RWPE1 (cell line): Measurements from ENCODE around the gene RWDD4.

ENCODE experiments used
- CTCF ChIA-PET: fragments of 350-600 bp; sonication (Branson Sonifier 250); formaldehyde crosslinking; extraction: SDS; loops from one replicate; lab custom pipeline; 2021; lab: Yijun Ruan, JAX
- POLR2A ChIA-PET: fragments of 400-600 bp; formaldehyde crosslinking; extraction: SDS; loops from one replicate; lab custom pipeline; 2020; ENCODE audit warnings: antibody characterized with exemption; ENCODE audit not compliant: low non-redundant PET; lab: Yijun Ruan, JAX
- DNase-seq: peaks from one replicate; pipeline ENCODE4 v3.0.0; 2012; ENCODE audit warnings: low spot score
- H3K27ac ChIP-seq: fragments of 450-650 bp; 2 replicates; pipeline ENCODE4 v1.5.1; 2017
- CTCF ChIP-seq: fragments of 450-650 bp; conservative IDR thresholded peaks from 2 replicates; pipeline ENCODE4 v1.5.1; 2017; ENCODE audit warnings: low read depth, mild to moderate bottlenecking

RWDD4 gene

DNA sequence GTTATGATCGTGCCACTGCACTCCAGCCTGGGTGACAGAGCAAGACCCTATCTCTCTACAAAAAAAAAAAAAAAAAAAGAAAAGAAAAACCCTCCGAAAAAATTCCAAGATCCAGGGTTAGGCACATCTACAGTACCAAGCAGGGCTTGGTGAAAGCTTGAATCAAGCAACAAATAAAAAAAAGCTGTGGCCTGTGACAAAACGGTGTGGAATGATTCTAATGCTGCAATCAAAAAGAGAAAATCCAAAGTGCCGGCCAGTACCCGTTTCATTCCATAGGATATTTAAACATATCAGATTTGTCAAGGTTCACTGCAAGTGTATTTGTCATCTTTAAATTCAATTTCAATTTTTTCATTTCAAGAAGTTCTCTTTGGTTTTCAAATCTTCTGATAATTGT lies 20.5 kb downstream of the RWDD4 start:
- ChIA-PET CTCF (no interaction called here), POLR2A (no interaction called here)
- peak; percentile 24 for DNase-seq
- no peak for TF ChIP-seq CTCF
- no peak overlapping the region for H3K27ac ChIP-seq

DNA sequence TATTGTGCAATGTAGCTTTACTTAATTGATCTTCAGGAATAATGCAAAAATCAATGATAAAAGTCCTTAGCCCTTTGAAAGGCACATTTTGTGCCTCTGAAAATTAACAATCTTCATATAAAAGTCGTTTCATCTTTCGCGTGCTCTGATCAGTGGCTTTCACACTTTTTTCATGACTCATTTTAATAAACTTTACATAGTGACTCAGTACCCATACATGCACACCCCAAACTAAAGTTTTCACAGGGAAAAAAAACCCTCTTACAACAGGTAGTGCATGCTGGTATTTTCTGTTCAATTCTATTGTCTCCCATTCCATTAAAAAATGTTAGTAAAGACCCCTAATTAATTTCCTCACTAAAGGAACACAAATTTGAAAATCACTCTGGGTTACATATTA lies 21.5 kb downstream of the RWDD4 start:
- no peak overlapping the region for H3K27ac ChIP-seq
- TF ChIP-seq CTCF, result no peak
- ChIA-PET CTCF (interaction anchor here (0.7 kb wide), 1 partner anchor 1534 kb away, joined by 3 read pairs; no protein-coding TSS in a partner anchor), POLR2A (no interaction called here)
- peak; percentile 74 for DNase-seq

- TF ChIP-seq CTCF, result no peak
- no peak for DNase-seq
- no peak overlapping the region for H3K27ac ChIP-seq
- CTCF ChIA-PET, result no interaction called here
- POLR2A ChIA-PET, result no interaction called here
Observed at GRCh38 chr4:183636923-183637322, 22.1 kb downstream of the RWDD4 start.

DNA sequence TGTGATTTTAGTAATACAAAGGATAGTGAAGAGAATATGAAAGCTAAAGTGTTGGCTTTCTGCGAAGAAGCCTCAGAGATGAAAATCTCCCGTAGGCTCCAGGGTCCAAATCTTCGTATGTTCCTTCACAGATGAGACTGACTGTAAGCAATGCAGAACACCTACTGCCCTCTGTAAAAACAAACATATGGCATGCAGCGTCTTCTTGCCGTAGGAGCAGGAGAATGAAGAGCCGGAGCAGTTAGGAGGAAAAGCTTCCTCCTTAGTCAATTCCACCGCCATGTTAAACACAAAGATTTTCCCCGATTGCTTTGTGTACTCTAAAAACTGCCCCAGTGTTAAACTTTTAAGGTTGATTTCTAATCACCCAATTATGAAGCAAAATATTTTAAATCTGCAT lies 22.5 kb downstream of the RWDD4 start:
- ChIA-PET CTCF (no interaction called here), POLR2A (no interaction called here)
- no peak overlapping the region for H3K27ac ChIP-seq
- DNase-seq, result no peak
- TF ChIP-seq CTCF, result no peak

GRCh38 chr4:183635741-183636140 lies 23.2 kb downstream of the RWDD4 start:
- DNase-seq, result no peak
- POLR2A ChIA-PET, result no interaction called here
- TF ChIP-seq CTCF, result no peak
- H3K27ac ChIP-seq, result no peak overlapping the region
- CTCF ChIA-PET, result no interaction called here

DNA sequence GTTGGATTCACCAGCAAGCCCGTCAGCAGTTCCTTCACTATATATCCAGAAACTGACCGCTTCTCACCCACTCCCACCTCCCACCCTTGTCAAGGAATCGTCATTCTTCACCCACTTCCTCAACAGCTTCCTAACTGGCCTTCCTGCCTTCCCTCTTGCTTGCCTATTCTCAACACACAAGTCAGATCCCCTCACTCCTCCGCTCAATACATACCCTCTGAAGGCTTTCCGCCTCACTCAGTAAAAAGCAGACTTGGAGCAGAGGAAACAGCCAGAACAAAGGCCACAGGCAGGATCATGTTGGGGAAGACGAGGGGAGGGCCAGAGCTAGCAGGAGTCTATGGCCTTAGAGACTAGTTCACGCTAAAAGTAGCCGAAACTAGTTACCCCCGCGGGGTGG lies 23.7 kb downstream of the RWDD4 start:
- no peak for DNase-seq
- ChIA-PET CTCF (no interaction called here), POLR2A (no interaction called here)
- TF ChIP-seq CTCF, result no peak
- H3K27ac ChIP-seq, result no peak overlapping the region
